ENCODE measurements around the gene PON3. TPM values are rescaled to one million over a fixed set of nuclear protein-coding genes. Genes with fewer than 3 reads are reported as not detected.

Gene PON3

DNA sequence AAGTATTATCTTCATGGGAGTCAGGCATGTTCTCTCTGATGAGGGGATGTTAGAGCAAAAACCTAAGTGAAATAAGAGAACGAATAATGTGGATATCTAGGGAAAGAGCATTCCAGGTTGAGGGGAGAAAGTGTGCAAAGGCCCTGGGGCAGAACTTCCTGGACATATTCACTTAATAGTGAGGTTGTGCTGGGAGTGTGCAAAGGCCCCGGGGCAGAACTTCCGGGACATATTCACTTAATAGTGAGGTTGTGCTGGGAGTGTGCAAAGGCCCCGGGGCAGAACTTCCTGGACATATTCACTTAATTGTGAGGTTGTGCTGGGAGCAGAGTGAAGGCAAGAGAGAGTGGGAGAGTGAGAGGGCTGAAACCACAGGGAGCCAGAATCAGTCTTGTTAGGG, 83.6 kb downstream of the PON3 start:
- Histone ChIP-seq H2BK15ac (ENCODE audit: low read length) (no peak overlapping the region), H3K27ac (replicated peaks; ENCODE audit: low read length) (no peak overlapping the region), H3K27me3 (ENCODE audit: control insufficient read depth in 3 of 3, insufficient read depth in 3 of 3, low read depth in 1 of 3, low read length in 3 of 3) (no peaks in the 10 kb centered on the region), H2BK120ac (ENCODE audit: low read depth, low read length) (no peak overlapping the region), H2BK5ac (ENCODE audit: low read length) (no peak overlapping the region), H3K4me2 (ENCODE audit: insufficient read depth, low read length, poor library complexity, severe bottlenecking) (no peak overlapping the region), H3K36me3 (replicated peaks in 1 of 2; ENCODE audit: control insufficient read depth in 2 of 2, insufficient read depth in 2 of 2, low read length in 2 of 2) (no peaks in the 10 kb centered on the region), H3K9ac (ENCODE audit: low read depth, low read length, poor library complexity) (no peak overlapping the region), H2AFZ (ENCODE audit: low read length) (no peak overlapping the region), H3K4me1 (ENCODE audit: control insufficient read depth in 2 of 2, insufficient read depth in 1 of 2, low read depth in 1 of 2, low read length in 2 of 2) (peaks cover 3 to 10% of the 10 kb centered on the region in 2 donors), H3K18ac (ENCODE audit: low read length) (no peak overlapping the region), H3K79me1 (ENCODE audit: low read depth, low read length) (no peaks in the 10 kb centered on the region), H4K8ac (ENCODE audit: low read depth, low read length) (no peak overlapping the region), H3K4me3 (ENCODE audit: low read length in 2 of 2) (no peak overlapping the region), H3K9me3 (replicated peaks in 1 of 2; ENCODE audit: control insufficient read depth in 2 of 2, insufficient read depth in 1 of 2, low read depth in 1 of 2, low read length in 2 of 2) (no peaks in the 10 kb centered on the region), H4K91ac (ENCODE audit: low read depth, low read length, poor library complexity) (no peak overlapping the region), H3K4ac (ENCODE audit: low read length) (no peak overlapping the region), H3K23ac (ENCODE audit: low read depth, low read length, poor library complexity) (no peak overlapping the region), H2BK12ac (ENCODE audit: low read length) (no peak overlapping the region), H2AK5ac (ENCODE audit: low read depth, low read length) (no peak overlapping the region), H3K14ac (ENCODE audit: low read length) (no peak overlapping the region)
- no peak for DNase-seq (ENCODE audit: low spot score)
- WGBS, 2 donors (ENCODE audit: extremely low coverage in 2 of 2, insufficient read length in 2 of 2, insufficient replicate concordance in 1 of 2) = no CpG with 5 or more reads among the region's 4 CpGs

DNA sequence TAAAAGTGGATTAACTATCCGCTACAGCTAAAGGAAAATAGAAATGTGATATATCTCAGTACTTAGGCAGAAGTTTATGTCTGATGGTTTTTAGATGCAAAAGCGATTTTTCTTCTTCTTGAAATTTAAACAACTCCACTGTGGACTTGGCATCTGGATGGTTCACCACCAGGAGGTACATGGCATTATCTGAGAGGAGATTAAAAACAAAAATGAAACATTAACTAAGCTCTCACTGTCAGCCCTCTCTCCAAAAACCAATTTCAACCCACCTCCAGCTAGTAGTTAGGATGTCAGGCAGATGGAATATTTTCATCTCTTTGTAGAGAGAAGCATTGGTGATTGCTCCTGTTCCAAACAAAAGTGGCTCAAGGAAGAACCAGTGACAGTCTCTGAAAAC, 84.8 kb downstream of the PON3 start:
- Histone ChIP-seq H3K18ac (ENCODE audit: low read length) (no peak overlapping the region), H2BK120ac (ENCODE audit: low read depth, low read length) (no peak overlapping the region), H3K27me3 (ENCODE audit: control insufficient read depth in 3 of 3, insufficient read depth in 3 of 3, low read depth in 1 of 3, low read length in 3 of 3) (no peaks in the 10 kb centered on the region), H3K9me3 (replicated peaks in 1 of 2; ENCODE audit: control insufficient read depth in 2 of 2, insufficient read depth in 1 of 2, low read depth in 1 of 2, low read length in 2 of 2) (no peaks in the 10 kb centered on the region), H3K4ac (ENCODE audit: low read length) (no peak overlapping the region), H2BK12ac (ENCODE audit: low read length) (no peak overlapping the region), H3K4me1 (ENCODE audit: control insufficient read depth in 2 of 2, insufficient read depth in 1 of 2, low read depth in 1 of 2, low read length in 2 of 2) (peaks cover 3 to 8% of the 10 kb centered on the region in 2 donors), H3K4me2 (ENCODE audit: insufficient read depth, low read length, poor library complexity, severe bottlenecking) (no peak overlapping the region), H3K9ac (ENCODE audit: low read depth, low read length, poor library complexity) (no peak overlapping the region), H3K23ac (ENCODE audit: low read depth, low read length, poor library complexity) (no peak overlapping the region), H3K4me3 (ENCODE audit: low read length in 2 of 2) (no peak overlapping the region), H2BK15ac (ENCODE audit: low read length) (no peak overlapping the region), H2AFZ (ENCODE audit: low read length) (no peak overlapping the region), H2BK5ac (ENCODE audit: low read length) (no peak overlapping the region), H3K79me1 (ENCODE audit: low read depth, low read length) (no peaks in the 10 kb centered on the region), H3K14ac (ENCODE audit: low read length) (no peak overlapping the region), H3K27ac (replicated peaks; ENCODE audit: low read length) (no peak overlapping the region), H3K36me3 (replicated peaks in 1 of 2; ENCODE audit: control insufficient read depth in 2 of 2, insufficient read depth in 2 of 2, low read length in 2 of 2) (no peaks in the 10 kb centered on the region), H4K8ac (ENCODE audit: low read depth, low read length) (no peak overlapping the region), H2AK5ac (ENCODE audit: low read depth, low read length) (no peak overlapping the region), H4K91ac (ENCODE audit: low read depth, low read length, poor library complexity) (no peak overlapping the region)
- WGBS, 2 donors (ENCODE audit: extremely low coverage in 2 of 2, insufficient read length in 2 of 2, insufficient replicate concordance in 1 of 2) = no CpG with 5 or more reads among the region's 2 CpGs
- DNase-seq (ENCODE audit: low spot score) = no peak

DNA sequence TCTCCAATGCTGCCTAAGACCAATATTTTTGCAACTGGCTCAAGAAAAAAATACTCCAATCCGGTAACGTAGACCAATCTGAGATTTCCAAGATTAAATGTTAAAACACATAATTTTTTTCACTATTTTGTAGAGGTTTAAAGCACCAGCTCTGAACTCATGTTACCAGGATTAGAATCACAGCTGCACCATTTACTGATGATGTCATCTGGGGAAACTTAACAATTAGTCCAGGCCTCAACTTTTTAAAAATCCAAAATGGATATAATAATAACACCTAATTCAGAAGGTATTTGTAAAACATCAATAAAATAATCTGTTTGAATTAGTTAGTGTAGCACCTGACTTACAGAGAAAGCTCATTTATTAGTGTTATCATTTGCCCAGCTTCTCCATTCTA, 86.2 kb downstream of the PON3 start:
- Histone ChIP-seq H3K4me2 (ENCODE audit: insufficient read depth, low read length, poor library complexity, severe bottlenecking) (no peak overlapping the region), H2BK12ac (ENCODE audit: low read length) (no peak overlapping the region), H3K36me3 (replicated peaks in 1 of 2; ENCODE audit: control insufficient read depth in 2 of 2, insufficient read depth in 2 of 2, low read length in 2 of 2) (no peaks in the 10 kb centered on the region), H2AK5ac (ENCODE audit: low read depth, low read length) (no peak overlapping the region), H3K23ac (ENCODE audit: low read depth, low read length, poor library complexity) (no peak overlapping the region), H4K8ac (ENCODE audit: low read depth, low read length) (no peak overlapping the region), H3K4me1 (ENCODE audit: control insufficient read depth in 2 of 2, insufficient read depth in 1 of 2, low read depth in 1 of 2, low read length in 2 of 2) (peaks cover 7 to 8% of the 10 kb centered on the region in 2 donors), H3K4ac (ENCODE audit: low read length) (no peak overlapping the region), H3K27ac (replicated peaks; ENCODE audit: low read length) (no peak overlapping the region), H3K9me3 (replicated peaks in 1 of 2; ENCODE audit: control insufficient read depth in 2 of 2, insufficient read depth in 1 of 2, low read depth in 1 of 2, low read length in 2 of 2) (no peaks in the 10 kb centered on the region), H4K91ac (ENCODE audit: low read depth, low read length, poor library complexity) (no peak overlapping the region), H2AFZ (ENCODE audit: low read length) (no peak overlapping the region), H3K18ac (ENCODE audit: low read length) (no peak overlapping the region), H3K14ac (ENCODE audit: low read length) (no peak overlapping the region), H2BK15ac (ENCODE audit: low read length) (no peak overlapping the region), H3K9ac (ENCODE audit: low read depth, low read length, poor library complexity) (no peak overlapping the region), H3K27me3 (ENCODE audit: control insufficient read depth in 3 of 3, insufficient read depth in 3 of 3, low read depth in 1 of 3, low read length in 3 of 3) (no peaks in the 10 kb centered on the region), H2BK120ac (ENCODE audit: low read depth, low read length) (no peak overlapping the region), H2BK5ac (ENCODE audit: low read length) (no peak overlapping the region), H3K4me3 (ENCODE audit: low read length in 2 of 2) (no peak overlapping the region), H3K79me1 (ENCODE audit: low read depth, low read length) (no peaks in the 10 kb centered on the region)
- no peak for DNase-seq (ENCODE audit: low spot score)
- no CpG with 5 or more reads among the region's 2 CpGs for WGBS, 2 donors (ENCODE audit: extremely low coverage in 2 of 2, insufficient read length in 2 of 2, insufficient replicate concordance in 1 of 2)

Small RNA genes within 50 kb of the gene (small RNA-seq; reads per million reads assigned to genes)
- gene AC004022.2 (ENCODE audit: insufficient read depth) = not detected

All from neuronal stem cell (in vitro differentiated cells).